Upper lobe of left lung (tissue), 6 donors: ENCODE results near the gene IPO8. TPM values are rescaled to one million over a fixed set of nuclear protein-coding genes. Genes with fewer than 3 reads are reported as not detected.

ENCODE experiments used
- ATAC-seq, 2 donors: fragments of 200-7000 bp; cut with Tn5 transposase; one replicate each; pipeline ENCODE4 v1.9.1; 2022; ENCODE audit warnings: mild to moderate bottlenecking in 2 of 2, moderate library complexity in 2 of 2; ENCODE audit not compliant: low FRiP score in 2 of 2
- DNase-seq, 2 donors: peaks; one replicate each; pipeline ENCODE4 v3.0.0-alpha.2; 2019 to 2020
- H3K27ac ChIP-seq, 4 donors: fragments of 200-600 bp; sonication (generic); one replicate each; pipeline ENCODE4 v1.5.1; 2016 to 2019
- H3K27me3 ChIP-seq, 4 donors: fragments of 200-600 bp; sonication (generic); one replicate each; pipeline ENCODE4 v1.5.1; 2017 to 2019
- H3K36me3 ChIP-seq, 4 donors: fragments of 200-600 bp; sonication (generic); one replicate each; pipeline ENCODE4 v1.5.1; 2016 to 2019
- H3K4me1 ChIP-seq, 4 donors: fragments of 200-600 bp; sonication (generic); one replicate each; pipeline ENCODE4 v1.5.1; 2018 to 2019
- H3K4me3 ChIP-seq, 4 donors: fragments of 200-600 bp; sonication (generic); one replicate each; pipeline ENCODE4 v1.5.1; 2017 to 2019; ENCODE audit warnings: mild to moderate bottlenecking in 2 of 4, moderate library complexity in 1 of 4
- H3K9me3 ChIP-seq, 4 donors: fragments of 200-600 bp; sonication (generic); one replicate each; pipeline ENCODE4 v1.5.1; 2018 to 2019
- EP300 ChIP-seq, 4 donors: sonication (generic); formaldehyde crosslinking; IDR thresholded peaks; one replicate each; pipeline ENCODE4 v1.5.1; 2017; ENCODE audit warnings: antibody characterized with exemption in 4 of 4, control low read depth in 2 of 4
- POLR2A ChIP-seq, 4 donors: fragments of 450-650 bp; IDR thresholded peaks; one replicate each; pipeline ENCODE4 v1.5.1; 2016 to 2017; ENCODE audit warnings: antibody characterized with exemption in 4 of 4, mild to moderate bottlenecking in 2 of 4
- POLR2AphosphoS5 ChIP-seq, 2 donors: sonication (generic); formaldehyde crosslinking; IDR thresholded peaks; one replicate each; pipeline ENCODE4 v1.5.1; 2017; ENCODE audit warnings: antibody characterized with exemption in 2 of 2
- WGBS, 2 donors: methylation state at CpG; one replicate each; pipeline ENCODE4 v1.1.5; 2017 to 2018; 5-methylcytosine and 5-hydroxymethylcytosine counted together
- total RNA-seq, 6 donors: library from RNA; depleted of rRNA in 4 of 6; stranded (reverse); fragments of >200 nt in 4 of 6; gene quantifications; one replicate each; pipeline versions ENCODE4 v1.1.0 to v1.2.1, GENCODE V29; 2016 to 2021
- TF ChIP-seq, protein P1 (sequence below), 6 experiments: fragments of 450-650 bp in 4 of 6; fragments of 200-600 bp in 2 of 6; sonication (generic) in 2 of 6; IDR thresholded peaks; one replicate each; pipeline ENCODE4 v1.5.1; 2016 to 2019; ENCODE audit warnings: antibody characterized with exemption in 6 of 6
- donor health status: DM: no; HTN: no; CAD: no; lungs with moderate emphysema.
- donor health status: DM: no; HTN: yes; CAD: no; lungs with severe emphysema.

IPO8 gene
- total RNA-seq, 6 donors from 2014 or later, result 20.4 to 68.1 (median 48.0) TPM

DNA sequence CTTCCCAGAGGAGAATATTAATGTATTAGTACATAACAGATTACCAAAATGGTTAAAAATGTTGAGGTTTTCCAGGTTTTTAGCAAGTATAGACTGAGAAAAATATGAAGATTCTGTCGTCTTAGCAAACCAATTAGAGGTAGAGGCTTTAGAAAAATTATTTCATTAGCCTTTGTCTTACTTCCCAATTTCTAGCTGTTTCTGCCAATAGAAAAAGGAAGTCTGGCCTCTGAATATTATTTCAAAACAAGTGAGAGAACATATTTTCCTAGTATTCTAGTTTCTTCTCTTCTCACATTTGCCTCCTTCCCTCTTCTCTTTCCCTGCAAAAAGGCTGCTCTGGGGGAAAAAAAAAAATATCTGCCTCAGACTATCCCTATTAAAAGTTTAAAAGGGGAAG, 16.4 kb downstream of the IPO8 start:
- Histone ChIP-seq H3K27ac (peak overlapping the region in 1 of 4 donors; percentile 27), H3K4me3 (no peak overlapping the region), H3K36me3 (peaks cover 3 to 78% (median 25%) of the 10 kb centered on the region in 4 donors), H3K4me1 (peaks cover 0 to 6% (median 0%) of the 10 kb centered on the region in 4 donors), H3K27me3 (no peaks in the 10 kb centered on the region), H3K9me3 (no peaks in the 10 kb centered on the region)
- ATAC-seq (peak in 1 of 2 donors; percentile 38), DNase-seq (no peak)
- WGBS, 2 donors, result 71 to 81% methylated on average over 1 of the region's 1 CpG
- no peak for TF ChIP-seq POLR2AphosphoS5 (IDR thresholded peaks at IDR 0.05)
- TF ChIP-seq, protein P1, sequence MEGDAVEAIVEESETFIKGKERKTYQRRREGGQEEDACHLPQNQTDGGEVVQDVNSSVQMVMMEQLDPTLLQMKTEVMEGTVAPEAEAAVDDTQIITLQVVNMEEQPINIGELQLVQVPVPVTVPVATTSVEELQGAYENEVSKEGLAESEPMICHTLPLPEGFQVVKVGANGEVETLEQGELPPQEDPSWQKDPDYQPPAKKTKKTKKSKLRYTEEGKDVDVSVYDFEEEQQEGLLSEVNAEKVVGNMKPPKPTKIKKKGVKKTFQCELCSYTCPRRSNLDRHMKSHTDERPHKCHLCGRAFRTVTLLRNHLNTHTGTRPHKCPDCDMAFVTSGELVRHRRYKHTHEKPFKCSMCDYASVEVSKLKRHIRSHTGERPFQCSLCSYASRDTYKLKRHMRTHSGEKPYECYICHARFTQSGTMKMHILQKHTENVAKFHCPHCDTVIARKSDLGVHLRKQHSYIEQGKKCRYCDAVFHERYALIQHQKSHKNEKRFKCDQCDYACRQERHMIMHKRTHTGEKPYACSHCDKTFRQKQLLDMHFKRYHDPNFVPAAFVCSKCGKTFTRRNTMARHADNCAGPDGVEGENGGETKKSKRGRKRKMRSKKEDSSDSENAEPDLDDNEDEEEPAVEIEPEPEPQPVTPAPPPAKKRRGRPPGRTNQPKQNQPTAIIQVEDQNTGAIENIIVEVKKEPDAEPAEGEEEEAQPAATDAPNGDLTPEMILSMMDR (IDR thresholded peaks at IDR 0.05), result no peak
- no peak for TF ChIP-seq POLR2A (IDR thresholded peaks at IDR 0.05)
- TF ChIP-seq EP300 (IDR thresholded peaks at IDR 0.05), result no peak

DNA sequence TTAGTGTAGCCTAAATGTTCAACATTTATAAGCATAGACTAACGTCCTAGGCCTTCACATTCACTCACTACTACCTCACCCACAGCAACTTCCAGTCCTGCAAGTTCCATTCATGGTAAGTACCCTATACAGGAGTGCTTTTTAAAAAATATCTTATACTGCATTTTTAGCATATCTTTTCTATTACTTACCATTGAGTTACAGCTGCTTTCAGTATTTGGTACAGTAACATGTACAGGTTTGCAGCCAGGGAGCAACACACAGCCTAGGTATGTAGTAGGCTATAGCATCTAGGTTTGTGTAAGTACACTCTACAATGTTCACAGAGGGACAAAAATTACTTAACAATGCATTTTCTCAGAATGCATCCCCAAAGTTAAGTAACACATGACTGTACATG, 17.4 kb downstream of the IPO8 start:
- no peak overlapping the region for H3K27ac ChIP-seq
- ATAC-seq, result no peak
- no peak for TF ChIP-seq POLR2AphosphoS5 (IDR thresholded peaks at IDR 0.05)
- no peak for TF ChIP-seq POLR2A (IDR thresholded peaks at IDR 0.05)
- TF ChIP-seq, protein P1 (IDR thresholded peaks at IDR 0.05), result no peak
- no peak for TF ChIP-seq EP300 (IDR thresholded peaks at IDR 0.05)
- no peaks in the 10 kb centered on the region for H3K27me3 ChIP-seq
- DNase-seq, result no peak
- peaks cover 3 to 85% (median 33%) of the 10 kb centered on the region in 4 donors for H3K36me3 ChIP-seq
- H3K4me3 ChIP-seq, result no peak overlapping the region
- no peaks in the 10 kb centered on the region for H3K9me3 ChIP-seq
- H3K4me1 ChIP-seq, result peaks cover 0 to 2% (median 0%) of the 10 kb centered on the region in 4 donors
- 83 to 95% methylated on average over 1 of the region's 1 CpG for WGBS, 2 donors

DNA sequence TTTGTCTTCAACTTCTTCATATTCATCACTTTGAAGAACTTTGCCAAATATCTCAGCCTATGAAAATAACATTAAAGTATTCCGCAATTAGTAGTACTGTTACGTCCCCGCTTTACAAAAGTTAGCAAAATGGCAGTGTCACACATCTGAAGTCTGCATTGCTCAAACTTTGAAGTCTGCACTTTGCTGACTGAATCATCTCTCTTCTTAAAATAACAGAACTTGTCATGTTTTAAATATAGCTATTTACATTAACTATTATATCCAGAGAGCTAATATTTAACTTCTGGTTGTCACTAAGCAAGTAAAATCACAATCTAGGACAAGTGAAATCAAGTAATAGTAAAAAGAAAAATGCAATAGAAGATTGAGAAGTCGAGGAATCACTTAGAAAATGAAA, 34.5 kb downstream of the IPO8 start:
- DNase-seq (no peak), ATAC-seq (no peak)
- 87 to 98% methylated on average over 4 of the region's 4 CpGs for WGBS, 2 donors
- peaks cover 10 to 87% (median 33%) of the 10 kb centered on the region in 4 donors for H3K36me3 ChIP-seq
- H3K9me3 ChIP-seq, result no peaks in the 10 kb centered on the region
- no peak for TF ChIP-seq EP300 (IDR thresholded peaks at IDR 0.05)
- TF ChIP-seq, protein P1 (IDR thresholded peaks at IDR 0.05), result no peak
- no peak for TF ChIP-seq POLR2AphosphoS5 (IDR thresholded peaks at IDR 0.05)
- TF ChIP-seq POLR2A (IDR thresholded peaks at IDR 0.05), result no peak
- no peak overlapping the region for H3K27ac ChIP-seq
- no peaks in the 10 kb centered on the region for H3K27me3 ChIP-seq
- H3K4me3 ChIP-seq, result no peak overlapping the region
- H3K4me1 ChIP-seq, result no peaks in the 10 kb centered on the region

DNA sequence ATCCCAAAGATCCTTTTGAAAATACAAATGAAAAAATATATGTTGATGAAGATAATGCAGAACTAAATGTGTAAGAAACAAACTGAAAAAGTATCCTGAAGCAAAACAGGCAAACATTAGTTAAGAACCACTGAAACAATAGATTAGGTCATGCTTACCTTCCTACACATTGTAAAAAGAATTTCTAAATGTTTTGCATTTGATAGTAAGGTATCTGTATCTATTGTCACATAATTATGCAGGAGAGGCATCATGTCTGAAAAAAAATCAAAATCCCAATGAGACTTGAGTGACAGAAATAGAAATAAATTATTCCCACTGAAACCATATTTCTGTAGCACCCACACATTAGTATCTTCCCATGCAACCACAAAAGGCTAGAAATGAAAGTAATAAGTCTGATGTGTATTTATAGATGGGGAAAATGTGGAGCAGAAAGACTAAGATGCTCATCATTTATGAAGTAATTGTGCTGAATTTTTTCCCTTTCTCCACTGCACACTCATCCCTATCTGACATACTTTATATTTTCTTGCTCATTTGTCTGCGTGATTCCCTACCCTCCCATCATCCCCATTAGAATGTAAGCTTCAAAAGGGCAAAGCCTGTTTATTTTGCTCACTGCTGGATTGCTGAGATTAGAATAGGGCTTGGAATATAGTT, 43.5 kb downstream of the IPO8 start:
- no peak overlapping the region for H3K27ac ChIP-seq
- TF ChIP-seq POLR2A (IDR thresholded peaks at IDR 0.05) (no peak), EP300 (IDR thresholded peaks at IDR 0.05) (no peak), POLR2AphosphoS5 (IDR thresholded peaks at IDR 0.05) (no peak)
- TF ChIP-seq, protein P1 (IDR thresholded peaks at IDR 0.05), result no peak
- no peaks in the 10 kb centered on the region for H3K27me3 ChIP-seq
- peaks cover 0 to 44% (median 1%) of the 10 kb centered on the region in 4 donors for H3K36me3 ChIP-seq
- DNase-seq, result no peak
- ATAC-seq, result no peak
- no peaks in the 10 kb centered on the region for H3K4me1 ChIP-seq
- 94 to 96% methylated on average over 1 of the region's 1 CpG for WGBS, 2 donors
- H3K4me3 ChIP-seq, result no peak overlapping the region
- H3K9me3 ChIP-seq, result no peaks in the 10 kb centered on the region

DNA sequence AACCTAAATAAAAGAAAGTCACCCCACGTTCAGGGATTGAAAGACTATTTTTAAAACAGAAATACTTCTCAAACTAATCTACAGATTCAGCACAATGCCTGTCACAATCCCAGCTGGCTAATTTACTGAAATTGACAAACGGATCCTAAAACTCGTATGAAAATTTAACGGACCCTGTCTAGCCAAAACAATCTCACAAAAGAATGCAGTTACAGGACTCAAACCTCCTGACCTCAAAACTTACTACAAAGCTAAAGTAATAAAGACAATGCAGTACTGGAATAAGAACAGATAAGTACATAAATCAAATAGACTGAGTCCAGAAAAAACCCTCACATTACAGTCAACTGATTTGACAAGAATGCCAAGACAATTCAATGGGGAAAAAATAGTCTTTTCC, 48.8 kb downstream of the IPO8 start:
- Histone ChIP-seq H3K4me1 (no peaks in the 10 kb centered on the region), H3K27me3 (no peaks in the 10 kb centered on the region), H3K36me3 (peaks cover 0 to 40% (median 4%) of the 10 kb centered on the region in 4 donors), H3K9me3 (no peaks in the 10 kb centered on the region), H3K4me3 (no peak overlapping the region), H3K27ac (no peak overlapping the region)
- WGBS, 2 donors, result 77 to 82% methylated on average over 4 of the region's 4 CpGs
- ATAC-seq (no peak), DNase-seq (no peak)
- TF ChIP-seq EP300 (IDR thresholded peaks at IDR 0.05) (no peak), POLR2AphosphoS5 (IDR thresholded peaks at IDR 0.05) (no peak), POLR2A (IDR thresholded peaks at IDR 0.05) (no peak)
- TF ChIP-seq, protein P1 (IDR thresholded peaks at IDR 0.05), result no peak
